ENCODE data around the gene DOCK6.

Gene DOCK6

GRCh38 chr19:11264452-11265176, 2.3 kb upstream of the DOCK6 start:
- no peak for ATAC-seq
- Mint-ChIP-seq H3K4me1 (peaks cover 13% of the 10 kb centered on the region), H3K27me3 (peaks cover 46% of the 10 kb centered on the region), H3K36me3 (no peaks in the 10 kb centered on the region), H3K9me3 (no peaks in the 10 kb centered on the region), H3K27ac (no peak overlapping the region), H3K4me3 (no peak overlapping the region)

DNA sequence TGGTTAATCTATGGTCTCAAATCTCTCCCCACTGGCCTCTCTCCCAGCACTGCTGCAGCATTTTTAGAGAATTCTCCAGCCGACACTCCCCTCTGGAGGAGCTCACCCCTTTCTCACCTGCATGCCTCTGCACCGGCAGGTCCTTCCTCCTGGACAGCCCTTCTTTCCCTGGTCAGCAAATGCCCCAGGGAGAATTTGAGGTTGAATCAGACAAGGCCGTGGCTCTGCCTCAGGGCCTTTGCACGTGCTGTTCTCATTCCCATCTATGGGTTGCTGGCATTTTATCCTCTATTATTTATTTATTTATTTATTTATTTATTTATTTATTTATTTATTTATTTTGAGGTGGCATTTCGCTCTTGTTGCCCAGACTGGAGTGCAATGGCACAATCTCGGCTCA, 1.4 kb upstream of the DOCK6 start:
- H3K4me1 Mint-ChIP-seq = peaks cover 13% of the 10 kb centered on the region
- ATAC-seq = no peak
- no peak overlapping the region for H3K27ac Mint-ChIP-seq
- H3K36me3 Mint-ChIP-seq = no peaks in the 10 kb centered on the region
- H3K27me3 Mint-ChIP-seq = peaks cover 37% of the 10 kb centered on the region
- no peaks in the 10 kb centered on the region for H3K9me3 Mint-ChIP-seq
- H3K4me3 Mint-ChIP-seq = peak overlapping the region; percentile 30

DNA sequence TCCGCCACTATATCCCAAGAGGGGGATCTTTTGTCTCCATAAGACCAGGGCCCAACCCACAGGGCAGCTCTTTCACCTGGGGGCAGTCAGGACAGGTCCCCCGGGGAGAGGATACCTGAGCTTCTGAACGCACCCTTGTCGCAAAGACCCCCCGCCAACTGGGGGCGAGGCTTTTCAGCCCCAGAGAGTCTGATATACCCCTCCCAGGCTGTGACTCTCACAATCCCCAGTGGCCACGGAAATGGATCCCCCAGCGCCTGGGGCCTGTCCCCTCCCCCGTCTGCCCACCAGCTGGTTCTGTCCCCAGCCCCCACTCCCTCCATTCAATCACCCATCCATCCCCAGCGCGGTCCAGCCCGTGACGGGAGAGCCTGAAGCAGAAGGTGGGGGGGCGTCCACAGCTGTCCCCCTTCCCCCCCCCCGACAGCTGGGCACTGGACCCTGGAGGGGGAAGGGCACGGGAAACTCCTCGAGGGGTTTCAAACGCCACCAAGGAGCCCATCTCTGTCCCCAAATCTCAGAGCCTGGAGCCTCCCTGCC, 823 bp downstream of the DOCK6 start:
- H3K27ac Mint-ChIP-seq = peak overlapping the region; percentile 17
- peak overlapping the region; percentile 77 for H3K4me3 Mint-ChIP-seq
- no peaks in the 10 kb centered on the region for H3K36me3 Mint-ChIP-seq
- peaks cover 15% of the 10 kb centered on the region for H3K27me3 Mint-ChIP-seq
- no peak for ATAC-seq
- H3K4me1 Mint-ChIP-seq = peaks cover 13% of the 10 kb centered on the region
- H3K9me3 Mint-ChIP-seq = no peaks in the 10 kb centered on the region

GRCh38 chr19:11260996-11261395, 1.3 kb downstream of the DOCK6 start:
- H3K27me3 Mint-ChIP-seq = peaks cover 14% of the 10 kb centered on the region
- peaks cover 13% of the 10 kb centered on the region for H3K4me1 Mint-ChIP-seq
- peak overlapping the region; percentile 77 for H3K4me3 Mint-ChIP-seq
- H3K36me3 Mint-ChIP-seq = no peaks in the 10 kb centered on the region
- peak overlapping the region; percentile 17 for H3K27ac Mint-ChIP-seq
- no peaks in the 10 kb centered on the region for H3K9me3 Mint-ChIP-seq
- no peak for ATAC-seq

- Mint-ChIP-seq H3K4me3 (no peak overlapping the region), H3K27me3 (no peaks in the 10 kb centered on the region), H3K9me3 (no peaks in the 10 kb centered on the region), H3K4me1 (peaks cover 5% of the 10 kb centered on the region), H3K36me3 (no peaks in the 10 kb centered on the region), H3K27ac (no peak overlapping the region)
- ATAC-seq = no peak
Measured at GRCh38 chr19:11257846-11258380, 4.4 kb downstream of the DOCK6 start.

DNA sequence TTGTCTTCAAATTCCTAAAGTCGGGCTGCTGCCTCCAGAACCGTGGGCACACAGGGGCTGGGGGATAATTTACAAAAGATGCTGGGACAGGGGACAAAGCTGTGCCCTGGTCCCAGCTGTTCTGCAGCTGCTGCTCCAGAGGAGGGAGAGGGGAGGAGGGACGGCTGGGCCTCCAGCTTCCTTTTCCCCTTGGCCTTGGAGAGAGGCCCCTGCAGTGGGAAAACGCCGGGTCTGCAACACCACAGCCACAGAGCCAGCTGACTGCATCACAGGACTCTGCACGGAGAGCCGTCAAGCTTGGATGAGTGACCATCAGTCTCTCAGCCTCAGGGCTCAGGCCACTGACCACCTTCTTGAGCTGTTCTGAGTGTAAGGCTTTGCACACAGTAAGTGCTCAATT, 6.1 kb downstream of the DOCK6 start:
- Mint-ChIP-seq H3K27me3 (no peaks in the 10 kb centered on the region), H3K4me1 (no peaks in the 10 kb centered on the region), H3K36me3 (no peaks in the 10 kb centered on the region), H3K4me3 (no peak overlapping the region), H3K27ac (no peak overlapping the region), H3K9me3 (no peaks in the 10 kb centered on the region)
- no peak for ATAC-seq

- H3K4me1 Mint-ChIP-seq = no peaks in the 10 kb centered on the region
- no peak overlapping the region for H3K4me3 Mint-ChIP-seq
- H3K27me3 Mint-ChIP-seq = no peaks in the 10 kb centered on the region
- H3K36me3 Mint-ChIP-seq = no peaks in the 10 kb centered on the region
- no peaks in the 10 kb centered on the region for H3K9me3 Mint-ChIP-seq
- H3K27ac Mint-ChIP-seq = no peak overlapping the region
- no peak for ATAC-seq
Measured at GRCh38 chr19:11254666-11255065, 7.7 kb downstream of the DOCK6 start.

DNA sequence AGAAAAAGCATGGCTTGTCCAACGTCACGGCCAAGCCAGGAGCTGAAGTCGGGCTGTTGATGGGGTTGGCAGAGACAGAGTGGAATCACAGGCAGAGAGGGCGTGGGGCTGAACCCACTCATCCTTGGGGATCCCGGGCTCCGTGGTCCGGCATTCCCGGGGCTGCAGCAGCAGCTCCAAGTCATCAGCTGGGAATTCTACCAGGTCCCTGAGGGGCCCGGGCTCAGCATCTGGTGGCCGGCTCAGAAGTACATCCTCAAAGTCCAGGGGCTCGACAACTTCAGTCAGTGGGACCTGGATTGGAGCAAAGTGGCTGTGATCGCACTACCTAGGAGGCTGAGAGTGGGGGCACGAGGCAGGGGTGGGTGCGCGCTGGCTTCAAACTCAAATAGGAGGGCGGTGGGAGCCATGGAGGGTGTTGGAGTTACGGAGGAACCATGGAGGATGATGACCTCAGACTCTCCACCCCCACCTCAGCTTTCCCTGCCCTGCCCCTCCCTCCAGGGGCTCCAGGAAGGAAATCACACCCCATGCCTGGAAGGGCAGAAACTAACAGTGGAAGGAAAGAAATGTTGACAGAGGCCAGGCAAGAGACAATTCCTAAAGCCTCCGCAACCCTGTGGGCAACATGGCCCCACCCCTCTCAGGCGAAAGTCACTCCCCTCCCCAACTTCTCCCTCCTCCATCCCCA, 9.5 kb downstream of the DOCK6 start:
- no peaks in the 10 kb centered on the region for H3K4me1 Mint-ChIP-seq
- no peak for ATAC-seq
- H3K4me3 Mint-ChIP-seq = no peak overlapping the region
- no peaks in the 10 kb centered on the region for H3K9me3 Mint-ChIP-seq
- no peak overlapping the region for H3K27ac Mint-ChIP-seq
- no peaks in the 10 kb centered on the region for H3K36me3 Mint-ChIP-seq
- no peaks in the 10 kb centered on the region for H3K27me3 Mint-ChIP-seq

GRCh38 chr19:11251650-11252314, 10.5 kb downstream of the DOCK6 start:
- Mint-ChIP-seq H3K4me3 (no peak overlapping the region), H3K9me3 (no peaks in the 10 kb centered on the region), H3K27me3 (peaks cover 4% of the 10 kb centered on the region), H3K36me3 (peaks cover 2% of the 10 kb centered on the region), H3K27ac (no peak overlapping the region), H3K4me1 (no peaks in the 10 kb centered on the region)
- no peak for ATAC-seq

DNA sequence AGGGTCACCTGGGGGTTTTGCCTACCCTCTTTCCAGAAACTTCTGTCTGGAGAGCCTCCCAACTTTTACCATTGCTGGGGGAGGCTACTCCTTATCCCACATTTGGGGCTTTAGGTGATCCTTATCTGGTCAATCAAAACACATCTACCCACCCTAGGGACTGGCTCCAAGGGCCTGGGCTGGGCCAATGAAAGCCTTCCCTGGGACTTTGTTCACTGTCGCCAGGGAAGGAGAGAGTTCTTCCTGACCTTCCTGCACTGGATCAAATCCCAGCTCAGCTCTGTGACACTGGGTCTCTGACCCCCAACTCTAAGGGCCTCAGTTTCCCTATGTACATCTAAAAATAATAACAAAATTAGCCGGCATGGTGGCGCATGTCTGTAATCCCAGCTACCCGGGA, 11.1 kb downstream of the DOCK6 start:
- Mint-ChIP-seq H3K4me3 (no peak overlapping the region), H3K9me3 (no peaks in the 10 kb centered on the region), H3K27ac (no peak overlapping the region), H3K27me3 (peaks cover 9% of the 10 kb centered on the region), H3K4me1 (no peaks in the 10 kb centered on the region), H3K36me3 (peaks cover 6% of the 10 kb centered on the region)
- no peak for ATAC-seq

- no peak for ATAC-seq
- no peaks in the 10 kb centered on the region for H3K9me3 Mint-ChIP-seq
- no peak overlapping the region for H3K27ac Mint-ChIP-seq
- no peak overlapping the region for H3K4me3 Mint-ChIP-seq
- peaks cover 2% of the 10 kb centered on the region for H3K4me1 Mint-ChIP-seq
- H3K36me3 Mint-ChIP-seq = peaks cover 6% of the 10 kb centered on the region
- H3K27me3 Mint-ChIP-seq = peaks cover 9% of the 10 kb centered on the region
Measured at GRCh38 chr19:11248852-11249251, 13.5 kb downstream of the DOCK6 start.

DNA sequence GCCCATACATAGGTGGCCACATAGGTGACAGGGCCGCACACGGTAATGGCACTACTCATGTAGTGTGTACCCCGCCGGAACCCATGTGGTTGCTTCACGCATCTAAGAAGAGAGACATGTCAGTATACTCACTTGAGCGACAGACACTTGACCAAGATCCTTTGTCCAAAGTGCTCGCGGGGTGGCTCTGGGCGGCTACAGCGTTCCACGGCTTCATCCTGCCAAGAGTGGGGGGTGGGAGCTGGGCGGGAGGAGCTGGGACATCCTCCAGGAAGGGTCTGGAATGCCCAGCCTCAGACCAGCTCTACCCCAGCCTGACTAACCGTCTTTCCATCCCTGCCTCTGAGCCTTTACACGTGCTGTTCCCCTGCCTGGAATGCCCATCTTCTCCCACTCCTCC, 14.4 kb downstream of the DOCK6 start:
- peaks cover 6% of the 10 kb centered on the region for H3K36me3 Mint-ChIP-seq
- H3K27me3 Mint-ChIP-seq = peaks cover 9% of the 10 kb centered on the region
- H3K27ac Mint-ChIP-seq = no peak overlapping the region
- ATAC-seq = no peak
- no peaks in the 10 kb centered on the region for H3K9me3 Mint-ChIP-seq
- no peak overlapping the region for H3K4me3 Mint-ChIP-seq
- H3K4me1 Mint-ChIP-seq = peaks cover 7% of the 10 kb centered on the region

GRCh38 chr19:11247391-11247790, 14.9 kb downstream of the DOCK6 start:
- ATAC-seq = no peak
- Mint-ChIP-seq H3K9me3 (no peaks in the 10 kb centered on the region), H3K4me3 (no peak overlapping the region)

GRCh38 chr19:11246941-11247340, 15.4 kb downstream of the DOCK6 start:
- Mint-ChIP-seq H3K27me3 (peaks cover 9% of the 10 kb centered on the region), H3K27ac (no peak overlapping the region), H3K36me3 (peaks cover 6% of the 10 kb centered on the region), H3K4me1 (peaks cover 7% of the 10 kb centered on the region), H3K9me3 (no peaks in the 10 kb centered on the region), H3K4me3 (no peak overlapping the region)
- ATAC-seq = no peak

More at GRCh38 chr19:11247391-11247790, 14.9 kb downstream of the DOCK6 start:
- Mint-ChIP-seq H3K27ac (no peak overlapping the region), H3K4me1 (peaks cover 7% of the 10 kb centered on the region), H3K36me3 (peaks cover 6% of the 10 kb centered on the region), H3K27me3 (peaks cover 9% of the 10 kb centered on the region)

DNA sequence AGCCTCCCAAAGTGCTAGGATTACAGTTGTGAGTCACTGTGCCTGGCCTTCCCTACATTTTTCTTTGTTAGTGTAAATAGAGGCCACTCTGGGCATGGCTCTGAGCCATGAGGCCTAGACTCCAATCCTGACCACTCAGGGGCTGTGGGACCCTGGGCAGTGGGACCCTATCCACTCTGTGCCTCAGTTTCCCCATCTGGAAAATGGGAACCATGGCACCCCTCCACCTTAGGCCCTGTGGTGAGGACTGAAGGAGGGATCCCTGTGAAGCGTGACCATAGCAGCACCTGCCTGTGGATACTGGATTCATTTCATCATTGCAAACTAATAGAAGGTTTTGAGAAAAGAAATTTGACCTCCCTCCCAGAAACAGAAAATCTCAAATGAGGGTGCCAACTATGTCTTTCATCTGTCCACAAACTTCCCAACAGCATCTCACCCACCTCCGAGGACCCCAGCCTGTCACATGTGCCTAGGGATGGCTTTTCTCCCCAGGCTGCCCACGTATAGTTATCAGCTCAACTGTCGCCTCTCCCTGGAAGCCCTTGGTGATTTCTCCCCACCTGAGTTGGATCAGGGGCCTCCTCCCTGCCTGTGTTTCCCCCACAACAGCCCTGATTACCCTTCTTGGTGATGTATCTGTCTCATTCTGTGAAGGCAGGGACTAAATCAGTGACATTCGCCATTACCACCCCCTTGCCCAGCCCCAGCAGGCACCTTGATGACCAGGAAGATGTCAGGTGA, 17.3 kb downstream of the DOCK6 start:
- Mint-ChIP-seq H3K27ac (no peak overlapping the region), H3K27me3 (peaks cover 9% of the 10 kb centered on the region), H3K36me3 (peaks cover 6% of the 10 kb centered on the region), H3K4me3 (no peak overlapping the region), H3K9me3 (no peaks in the 10 kb centered on the region), H3K4me1 (peaks cover 7% of the 10 kb centered on the region)
- no peak for ATAC-seq
